GM21528 (cell line): ENCODE data around the gene CAMK1.
A peak's percentile ranks its signal among the peaks of the same experiment; 100 is the strongest.

Source experiments
- ATAC-seq: cut with Tn5 transposase; IDR thresholded peaks from one replicate; pipeline ENCODE4 v1.9.1; 2021; ENCODE audit warnings: mild to moderate bottlenecking, moderate library complexity; ENCODE audit not compliant: unreplicated experiment, low FRiP score

The CAMK1 gene

DNA sequence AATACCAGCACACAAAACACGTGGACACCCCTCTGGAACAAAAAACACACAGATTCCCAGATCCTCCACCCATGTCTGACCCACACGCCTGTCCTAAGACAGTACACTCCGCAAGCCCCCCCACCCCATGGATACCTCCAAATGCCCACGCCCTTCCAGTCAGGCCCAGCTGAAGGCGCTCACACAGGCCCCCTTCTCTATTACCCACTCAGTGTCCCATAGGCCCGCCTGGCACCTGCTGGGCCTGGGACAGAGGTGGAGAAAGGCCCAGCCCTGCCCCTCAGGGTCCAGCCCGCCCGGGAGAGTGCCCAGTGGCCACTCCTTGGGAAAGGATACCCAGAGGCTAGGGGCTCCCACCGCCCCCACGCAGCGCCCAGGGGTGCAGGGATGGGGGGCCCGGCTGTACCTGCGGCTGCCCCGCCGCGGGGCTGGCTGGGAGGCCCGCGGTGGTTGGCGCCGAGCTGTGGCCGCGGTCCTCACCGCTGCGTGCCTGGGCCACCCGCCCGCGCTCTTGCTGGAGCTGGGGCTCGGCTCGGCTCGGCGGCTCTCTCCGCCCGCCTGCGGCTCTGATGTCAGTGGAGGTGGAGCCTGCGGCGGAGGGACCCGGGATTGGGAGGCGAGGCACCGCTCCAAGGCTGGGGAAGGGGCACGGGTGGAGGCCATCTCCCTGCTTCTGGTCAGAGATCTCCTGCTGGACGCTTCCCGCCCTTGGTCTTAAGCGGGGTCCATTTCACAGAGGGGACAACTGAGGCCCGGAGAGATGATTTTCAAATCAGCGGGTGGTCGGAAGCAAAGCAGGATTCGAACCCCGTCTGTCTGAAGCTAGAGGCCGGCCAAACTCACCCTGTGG, at the start of gene CAMK1:
CAMK1 (minus strand) TSS at position 522 of the 850 bp plus-strand sequence. CDS start 2,198 bp downstream, outside the sequence.
- peak; percentile 62 for ATAC-seq

GRCh38 chr3:9818666-9819335, 49.1 kb upstream of the CAMK1 start:
- no peak for ATAC-seq

GRCh38 chr3:9817436-9817835, 47.7 kb upstream of the CAMK1 start:
- no peak for ATAC-seq

GRCh38 chr3:9815986-9816385, 46.2 kb upstream of the CAMK1 start:
- ATAC-seq: no peak

GRCh38 chr3:9812870-9813483, 43.2 kb upstream of the CAMK1 start:
- no peak for ATAC-seq

DNA sequence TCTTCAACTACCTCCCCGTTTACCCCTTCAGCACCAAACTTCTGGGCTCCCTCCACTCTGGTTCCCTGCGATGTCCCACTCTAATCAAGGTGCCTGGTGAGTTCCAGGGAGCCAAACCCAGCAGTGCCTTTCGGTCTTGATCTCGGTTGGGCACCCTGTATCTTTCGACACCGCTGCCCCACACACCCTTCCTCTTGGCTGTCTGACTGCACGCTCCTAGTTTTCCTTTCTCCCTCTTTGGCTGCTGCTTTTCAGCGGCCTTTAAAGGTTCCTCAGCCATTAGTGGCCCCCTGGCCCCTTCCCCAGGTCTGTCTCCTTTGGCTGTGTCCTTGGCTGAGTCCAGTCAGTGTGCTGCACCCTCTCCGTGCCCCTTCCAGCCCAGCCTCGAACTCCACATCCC, 41.1 kb upstream of the CAMK1 start:
- ATAC-seq: no peak

DNA sequence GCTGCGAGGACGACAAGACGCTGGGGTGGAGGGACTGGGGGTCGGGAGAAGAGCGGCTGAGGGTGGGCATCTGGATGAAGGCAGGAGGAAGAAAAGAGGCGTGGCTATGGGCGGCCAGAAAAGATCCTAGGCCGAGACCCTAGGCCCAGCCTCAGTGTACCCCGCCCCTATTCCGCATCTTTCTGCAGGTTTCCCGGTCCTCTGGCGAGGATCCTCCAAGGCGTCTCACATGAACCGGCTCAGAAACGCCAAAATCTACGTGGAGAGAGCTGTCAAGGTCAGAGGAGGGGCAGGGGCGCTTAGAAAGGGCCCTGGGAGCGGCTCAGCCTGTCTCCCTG, 40.7 kb upstream of the CAMK1 start:
- ATAC-seq: no peak

DNA sequence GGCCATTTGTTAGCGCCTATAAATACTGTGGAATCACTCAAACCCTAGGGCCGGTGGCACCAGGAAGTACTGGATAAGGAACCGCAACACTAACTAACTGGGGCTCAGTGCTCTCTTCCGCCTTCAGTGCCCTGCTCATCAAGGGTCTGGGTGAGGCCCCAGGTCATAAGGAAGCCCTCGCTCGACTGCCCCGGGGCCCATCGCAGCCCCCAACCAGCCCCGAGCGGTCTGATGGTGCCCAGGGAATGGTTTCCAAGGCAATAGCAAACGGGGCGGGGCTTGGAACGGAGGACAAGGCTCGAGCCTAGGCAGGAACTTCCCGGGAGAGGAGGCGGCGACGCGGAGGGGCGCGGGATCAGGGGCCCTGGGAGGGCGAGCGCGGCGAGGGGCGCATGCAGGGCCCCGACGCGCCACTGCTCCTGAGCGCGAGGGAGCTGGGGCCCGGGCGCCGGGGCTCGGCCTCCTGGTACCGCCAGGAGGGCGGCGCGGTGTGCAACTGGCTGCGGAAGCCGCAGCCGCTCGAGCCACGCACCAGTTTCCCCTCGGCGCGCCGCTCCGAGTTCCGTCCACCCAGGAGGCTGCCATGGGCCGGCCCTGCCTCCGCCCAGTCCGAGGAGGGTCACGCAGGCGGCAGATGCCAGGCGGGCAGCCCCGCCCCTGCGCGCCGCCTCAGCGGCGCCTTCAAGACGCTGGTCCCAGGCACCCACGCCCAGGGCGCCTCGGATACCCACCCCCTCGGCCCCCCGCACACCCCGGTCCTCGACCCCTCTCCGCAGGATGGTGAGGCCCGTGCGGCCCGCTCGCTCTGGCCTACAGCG, 40.1 kb upstream of the CAMK1 start, which contains the start of gene TTLL3:
TTLL3 (plus strand) TSS at position 648 of the 818 bp plus-strand sequence. CDS start 400 bp downstream, outside the sequence.
- peak; percentile 51 for ATAC-seq

GRCh38 chr3:9809239-9809614, 39.5 kb upstream of the CAMK1 start:
- no peak for ATAC-seq

- ATAC-seq: peak; percentile 53
These were observed 38.7 kb upstream of the CAMK1 start for GRCh38 chr3:9808345-9809037.

DNA sequence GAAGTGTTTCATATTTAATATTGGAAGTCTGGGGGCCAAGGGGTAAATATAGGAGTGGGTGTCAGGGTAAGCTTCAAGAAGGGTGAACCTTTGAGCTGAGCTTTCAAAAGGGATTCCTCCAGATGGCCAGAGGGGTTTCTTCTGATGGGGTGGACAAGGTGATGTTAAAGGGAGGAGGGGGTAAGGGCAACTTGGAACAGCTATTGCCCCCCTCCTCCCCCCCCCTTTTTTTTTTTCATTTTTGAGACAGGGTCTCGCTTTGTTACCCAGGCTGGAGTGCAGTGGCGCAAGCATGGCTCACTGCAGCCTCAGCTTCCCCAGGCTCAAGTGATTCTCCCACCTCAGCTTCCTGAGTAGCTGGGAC, 38.2 kb upstream of the CAMK1 start:
- no peak for ATAC-seq

- ATAC-seq: no peak
These were observed 37.2 kb upstream of the CAMK1 start for GRCh38 chr3:9806688-9807589.

GRCh38 chr3:9806137-9806536, 36.4 kb upstream of the CAMK1 start:
- ATAC-seq: no peak

GRCh38 chr3:9804996-9805395, 35.2 kb upstream of the CAMK1 start:
- ATAC-seq: no peak

DNA sequence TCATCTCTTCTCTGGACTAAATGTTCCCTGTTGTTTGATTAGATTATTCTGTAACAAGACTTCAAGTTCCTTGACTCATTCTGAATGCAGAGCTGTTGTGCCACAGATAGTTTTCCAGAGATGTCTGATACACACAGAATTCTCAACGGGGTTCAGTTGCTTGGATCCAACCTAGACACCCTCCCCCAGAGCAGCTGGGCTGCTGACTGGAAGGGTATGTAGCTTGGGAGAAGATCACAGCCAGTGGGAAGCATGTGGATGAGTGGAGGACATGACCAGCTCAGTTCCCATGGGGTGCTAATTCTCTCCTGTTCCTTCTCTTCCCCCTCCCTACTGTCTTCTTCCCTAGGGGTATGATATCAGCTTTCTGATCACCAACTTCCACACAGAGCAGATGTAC, 33.7 kb upstream of the CAMK1 start:
- ATAC-seq: no peak

GRCh38 chr3:9800529-9800928, 30.8 kb upstream of the CAMK1 start:
- ATAC-seq: no peak

DNA sequence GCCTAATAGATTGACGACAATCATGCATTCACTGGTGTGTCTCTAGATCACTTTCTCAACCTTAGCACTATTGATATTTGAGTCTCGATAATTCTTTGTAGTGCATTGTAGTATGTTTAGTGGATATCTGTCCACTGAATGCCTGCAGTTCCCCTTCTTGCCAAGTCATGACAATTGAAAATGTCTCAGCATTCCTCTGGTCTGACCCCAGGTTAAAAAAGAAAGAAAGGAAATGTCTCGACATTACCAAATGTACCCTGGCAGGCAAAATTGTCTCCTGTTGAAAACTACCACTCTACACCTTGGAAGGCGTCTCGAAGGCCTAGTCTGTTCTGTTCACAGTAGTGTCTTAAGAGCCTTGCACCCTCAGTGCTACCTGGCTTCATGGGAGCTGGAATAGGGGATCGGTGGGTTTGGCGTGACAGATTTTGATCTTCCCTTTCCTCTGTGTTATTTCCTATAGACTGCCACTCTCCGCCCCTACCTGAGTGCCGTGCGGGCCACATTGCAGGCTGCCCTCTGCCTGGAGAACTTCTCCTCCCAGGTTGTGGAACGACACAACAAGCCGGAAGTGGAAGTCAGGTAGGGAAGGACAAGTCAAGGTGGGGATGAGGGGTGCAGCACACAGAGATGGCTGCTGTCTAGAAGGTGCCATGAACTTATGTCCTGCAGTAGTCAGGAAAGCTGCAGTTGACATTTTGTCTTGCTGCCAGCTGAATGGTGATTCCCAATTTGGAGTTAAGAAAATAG, 27.6 kb upstream of the CAMK1 start:
- no peak for ATAC-seq

- ATAC-seq: no peak
These were observed 25.5 kb upstream of the CAMK1 start for GRCh38 chr3:9795207-9795606.
